Thyroid gland (tissue), 4 donors: Measurements from ENCODE around the gene KRTAP10-5.

Experiments
- CTCF ChIP-seq, 6 experiments: fragments of 200-600 bp in 3 of 6; fragments of 450-650 bp in 3 of 6; sonication (generic) in 3 of 6; IDR thresholded peaks; one replicate each; pipeline ENCODE4 v1.5.1; 2016 to 2019; ENCODE audit warnings: antibody characterized with exemption in 6 of 6, mild to moderate bottlenecking in 2 of 6, inconsistent platforms in 1 of 6, moderate library complexity in 1 of 6
- POLR2A ChIP-seq, 2 donors: fragments of 450-650 bp; IDR thresholded peaks; one replicate each; pipeline ENCODE4 v1.6.1; 2017; ENCODE audit warnings: antibody characterized with exemption in 2 of 2, mild to moderate bottlenecking in 2 of 2, moderate library complexity in 1 of 2

- no peak for TF ChIP-seq POLR2A (IDR thresholded peaks at IDR 0.05)
- TF ChIP-seq CTCF (IDR thresholded peaks at IDR 0.05), result no peak
These were observed 21.4 kb upstream of the KRTAP10-5 start for GRCh38 chr21:44601596-44602462.
